ENCODE measurements around the gene RIPOR2. TPM values are rescaled to one million over a fixed set of nuclear protein-coding genes. Genes with fewer than 3 reads are reported as not detected.

The RIPOR2 gene
- total RNA-seq, 4 donors from 2014 or later: 5.2 to 34.0 (median 21.2) TPM

- H3K9me3 ChIP-seq: no peaks in the 10 kb centered on the region
- H3K27me3 ChIP-seq: no peaks in the 10 kb centered on the region
- H3K4me3 ChIP-seq: no peak overlapping the region
- no peaks in the 10 kb centered on the region for H3K4me1 ChIP-seq
- in situ Hi-C loops (cut with MboI; ENCODE audit: low sequenced_read_pairs in 4 of 4): no loop called here
- DNase-seq: no peak
- H3K27ac ChIP-seq: no peak overlapping the region
- TF ChIP-seq CTCF (IDR thresholded peaks at IDR 0.05 in 4 of 5, conservative IDR thresholded peaks at IDR 0.05 in 1 of 5) (no peak), POLR2A (IDR thresholded peaks at IDR 0.05) (no peak)
- peaks cover 0 to 8% of the 10 kb centered on the region in 2 donors for H3K36me3 ChIP-seq
- intact Hi-C loops (cut with DNase I; ENCODE audit: low total_unique reads): no loop called here
- ATAC-seq: no peak
These were observed 117.4 kb downstream of the RIPOR2 start for GRCh38 chr6:24818346-24818745.

GRCh38 chr6:24809728-24810127 lies 126.0 kb downstream of the RIPOR2 start:
- in situ Hi-C loops (cut with MboI; ENCODE audit: low sequenced_read_pairs in 4 of 4) (no loop called here), intact Hi-C loops (cut with DNase I; ENCODE audit: low total_unique reads) (no loop called here)
- no peaks in the 10 kb centered on the region for H3K27me3 ChIP-seq
- no peak for TF ChIP-seq CTCF (IDR thresholded peaks at IDR 0.05 in 4 of 5, conservative IDR thresholded peaks at IDR 0.05 in 1 of 5)
- no peak for TF ChIP-seq POLR2A (IDR thresholded peaks at IDR 0.05)
- DNase-seq (no peak), ATAC-seq (no peak)
- peaks cover 0 to 42% of the 10 kb centered on the region in 2 donors for H3K36me3 ChIP-seq
- H3K9me3 ChIP-seq: no peaks in the 10 kb centered on the region
- no peaks in the 10 kb centered on the region for H3K4me1 ChIP-seq
- no peak overlapping the region for H3K27ac ChIP-seq
- H3K4me3 ChIP-seq: no peak overlapping the region

GRCh38 chr6:24807584-24807983 lies 128.2 kb downstream of the RIPOR2 start:
- TF ChIP-seq CTCF (IDR thresholded peaks at IDR 0.05 in 4 of 5, conservative IDR thresholded peaks at IDR 0.05 in 1 of 5) (no peak), POLR2A (IDR thresholded peaks at IDR 0.05) (no peak)
- in situ Hi-C loops (cut with MboI; ENCODE audit: low sequenced_read_pairs in 4 of 4) (no loop called here), intact Hi-C loops (cut with DNase I; ENCODE audit: low total_unique reads) (no loop called here)
- Histone ChIP-seq H3K4me1 (no peaks in the 10 kb centered on the region), H3K36me3 (peaks cover 0 to 48% of the 10 kb centered on the region in 2 donors), H3K27me3 (no peaks in the 10 kb centered on the region), H3K4me3 (no peak overlapping the region), H3K9me3 (no peaks in the 10 kb centered on the region), H3K27ac (no peak overlapping the region)
- DNase-seq (no peak), ATAC-seq (no peak)

GRCh38 chr6:24802271-24803059 lies 133.3 kb downstream of the RIPOR2 start:
- in situ Hi-C loops (cut with MboI; ENCODE audit: low sequenced_read_pairs in 4 of 4) (no loop called here), intact Hi-C loops (cut with DNase I; ENCODE audit: low total_unique reads) (no loop called here)
- DNase-seq (no peak), ATAC-seq (no peak)
- no peaks in the 10 kb centered on the region for H3K4me1 ChIP-seq
- H3K27me3 ChIP-seq: no peaks in the 10 kb centered on the region
- H3K9me3 ChIP-seq: no peaks in the 10 kb centered on the region
- no peak overlapping the region for H3K27ac ChIP-seq
- no peak for TF ChIP-seq POLR2A (IDR thresholded peaks at IDR 0.05)
- TF ChIP-seq CTCF (IDR thresholded peaks at IDR 0.05 in 4 of 5, conservative IDR thresholded peaks at IDR 0.05 in 1 of 5): no peak
- H3K4me3 ChIP-seq: no peak overlapping the region
- peaks cover 0 to 20% of the 10 kb centered on the region in 2 donors for H3K36me3 ChIP-seq
